ENCODE measurements around the gene ZNF462. TPM values are rescaled to one million over a fixed set of nuclear protein-coding genes. Genes with fewer than 3 reads are reported as not detected.

The ZNF462 gene
- total and polyA plus RNA-seq, 5 experiments from 2014 or later = not detected

GRCh38 chr9:106947106-106947900 is 84.3 kb downstream of the ZNF462 start:
- Mint-ChIP-seq H3K4me1 (no peaks in the 10 kb centered on the region), H3K27me3 (peaks cover 0 to 4% (median 0%) of the 10 kb centered on the region in 5 donors), H3K4me3 (no peak overlapping the region), H3K27ac (no peak overlapping the region), H3K36me3 (no peaks in the 10 kb centered on the region), H3K9me3 (peaks cover 0 to 2% (median 0%) of the 10 kb centered on the region in 9 donors)
- POLR2A ChIA-PET = no interaction called here
- no peak for DNase-seq
- no peak for ATAC-seq

GRCh38 chr9:106953174-106953573 is 90.2 kb downstream of the ZNF462 start:
- ATAC-seq (no peak), DNase-seq (no peak)
- Mint-ChIP-seq H3K9me3 (peaks cover 0 to 21% (median 2%) of the 10 kb centered on the region in 9 donors), H3K4me1 (no peaks in the 10 kb centered on the region), H3K4me3 (no peak overlapping the region), H3K27me3 (peaks cover 0 to 20% (median 7%) of the 10 kb centered on the region in 5 donors), H3K36me3 (no peaks in the 10 kb centered on the region), H3K27ac (no peak overlapping the region)
- POLR2A ChIA-PET = no interaction called here

GRCh38 chr9:106954558-106954957 is 91.6 kb downstream of the ZNF462 start:
- POLR2A ChIA-PET = no interaction called here
- ATAC-seq (no peak), DNase-seq (no peak)
- Mint-ChIP-seq H3K4me3 (no peak overlapping the region), H3K9me3 (peaks cover 0 to 21% (median 2%) of the 10 kb centered on the region in 9 donors), H3K4me1 (no peaks in the 10 kb centered on the region), H3K27ac (no peak overlapping the region), H3K27me3 (peaks cover 0 to 20% (median 4%) of the 10 kb centered on the region in 5 donors), H3K36me3 (no peaks in the 10 kb centered on the region)

- no peak for ATAC-seq
- no peak for DNase-seq
- Mint-ChIP-seq H3K27me3 (peaks cover 0 to 20% (median 2%) of the 10 kb centered on the region in 5 donors), H3K36me3 (no peaks in the 10 kb centered on the region), H3K27ac (no peak overlapping the region), H3K4me1 (peaks cover 0 to 3% (median 2%) of the 10 kb centered on the region in 4 donors), H3K9me3 (peaks cover 0 to 21% (median 2%) of the 10 kb centered on the region in 9 donors), H3K4me3 (no peak overlapping the region)
- POLR2A ChIA-PET = no interaction called here
These were observed 92.2 kb downstream of the ZNF462 start for GRCh38 chr9:106954974-106955850.

- Mint-ChIP-seq H3K27ac (no peak overlapping the region), H3K4me1 (peaks cover 0 to 9% (median 4%) of the 10 kb centered on the region in 4 donors), H3K27me3 (peaks cover 0 to 20% (median 2%) of the 10 kb centered on the region in 5 donors), H3K36me3 (no peaks in the 10 kb centered on the region), H3K4me3 (no peak overlapping the region), H3K9me3 (peaks cover 0 to 29% (median 4%) of the 10 kb centered on the region in 9 donors)
- POLR2A ChIA-PET = no interaction called here
- ATAC-seq (no peak), DNase-seq (no peak)
These were observed 94.0 kb downstream of the ZNF462 start for GRCh38 chr9:106956971-106957370.

GRCh38 chr9:106958955-106959657 is 96.1 kb downstream of the ZNF462 start:
- POLR2A ChIA-PET = no interaction called here
- no peaks in the 10 kb centered on the region for H3K36me3 Mint-ChIP-seq
- H3K27me3 Mint-ChIP-seq = peaks cover 0 to 9% (median 0%) of the 10 kb centered on the region in 5 donors
- H3K27ac Mint-ChIP-seq = no peak overlapping the region
- DNase-seq = no peak
- no peak for ATAC-seq
- peaks cover 3 to 14% (median 8%) of the 10 kb centered on the region in 4 donors for H3K4me1 Mint-ChIP-seq
- peaks cover 0 to 18% (median 4%) of the 10 kb centered on the region in 9 donors for H3K9me3 Mint-ChIP-seq
- H3K4me3 Mint-ChIP-seq = no peak overlapping the region

GRCh38 chr9:106960258-106960657 is 97.3 kb downstream of the ZNF462 start:
- peaks cover 5 to 24% (median 15%) of the 10 kb centered on the region in 4 donors for H3K4me1 Mint-ChIP-seq
- no peak overlapping the region for H3K27ac Mint-ChIP-seq
- POLR2A ChIA-PET = no interaction called here
- H3K36me3 Mint-ChIP-seq = no peaks in the 10 kb centered on the region
- no peaks in the 10 kb centered on the region for H3K27me3 Mint-ChIP-seq
- DNase-seq (no peak), ATAC-seq (no peak)
- peaks cover 0 to 9% (median 3%) of the 10 kb centered on the region in 9 donors for H3K9me3 Mint-ChIP-seq
- no peak overlapping the region for H3K4me3 Mint-ChIP-seq

- Mint-ChIP-seq H3K27me3 (no peaks in the 10 kb centered on the region), H3K27ac (no peak overlapping the region), H3K36me3 (no peaks in the 10 kb centered on the region)
These were observed 98.7 kb downstream of the ZNF462 start for GRCh38 chr9:106961623-106962022.

GRCh38 chr9:106962122-106962521 is 99.2 kb downstream of the ZNF462 start:
- H3K27ac Mint-ChIP-seq = no peak overlapping the region

More at GRCh38 chr9:106961623-106962022, 98.7 kb downstream of the ZNF462 start:
- Mint-ChIP-seq H3K4me3 (no peak overlapping the region), H3K9me3 (peaks cover 0 to 9% (median 3%) of the 10 kb centered on the region in 9 donors), H3K4me1 (peaks cover 5 to 26% (median 16%) of the 10 kb centered on the region in 4 donors)
- POLR2A ChIA-PET = no interaction called here
- ATAC-seq = no peak
- DNase-seq = no peak

GRCh38 chr9:106962615-106963363 is 99.8 kb downstream of the ZNF462 start:
- no peaks in the 10 kb centered on the region for H3K27me3 Mint-ChIP-seq
- ATAC-seq = no peak
- H3K4me1 Mint-ChIP-seq = peaks cover 5 to 26% (median 16%) of the 10 kb centered on the region in 4 donors
- no peak for DNase-seq
- POLR2A ChIA-PET = no interaction called here
- no peaks in the 10 kb centered on the region for H3K36me3 Mint-ChIP-seq
- H3K9me3 Mint-ChIP-seq = peaks cover 0 to 9% (median 3%) of the 10 kb centered on the region in 9 donors
- no peak overlapping the region for H3K4me3 Mint-ChIP-seq
- no peak overlapping the region for H3K27ac Mint-ChIP-seq

More at GRCh38 chr9:106962122-106962521, 99.2 kb downstream of the ZNF462 start:
- Mint-ChIP-seq H3K27me3 (no peaks in the 10 kb centered on the region), H3K9me3 (peaks cover 0 to 9% (median 3%) of the 10 kb centered on the region in 9 donors), H3K36me3 (no peaks in the 10 kb centered on the region), H3K4me1 (peaks cover 5 to 26% (median 16%) of the 10 kb centered on the region in 4 donors), H3K4me3 (no peak overlapping the region)
- ATAC-seq (no peak), DNase-seq (no peak)
- POLR2A ChIA-PET = no interaction called here

- Mint-ChIP-seq H3K27me3 (no peaks in the 10 kb centered on the region), H3K4me1 (peaks cover 5 to 26% (median 16%) of the 10 kb centered on the region in 4 donors), H3K27ac (peak overlapping the region in 1 of 10 donors; percentile 10), H3K4me3 (no peak overlapping the region), H3K36me3 (no peaks in the 10 kb centered on the region), H3K9me3 (peaks cover 0 to 9% (median 3%) of the 10 kb centered on the region in 9 donors)
- DNase-seq (no peak), ATAC-seq (no peak)
- POLR2A ChIA-PET = no interaction called here
These were observed 100.7 kb downstream of the ZNF462 start for GRCh38 chr9:106963684-106964083.

- POLR2A ChIA-PET = no interaction called here
- peak overlapping the region in 1 of 10 donors; percentile 31 for H3K27ac Mint-ChIP-seq
- DNase-seq = peak in 2 of 10 donors; percentile 0 to 24
- peaks cover 0 to 9% (median 3%) of the 10 kb centered on the region in 9 donors for H3K9me3 Mint-ChIP-seq
- H3K36me3 Mint-ChIP-seq = no peaks in the 10 kb centered on the region
- no peaks in the 10 kb centered on the region for H3K27me3 Mint-ChIP-seq
- peak overlapping the region in 2 of 10 donors; percentile 30 to 48 for H3K4me3 Mint-ChIP-seq
- H3K4me1 Mint-ChIP-seq = peaks cover 5 to 26% (median 16%) of the 10 kb centered on the region in 4 donors
- ATAC-seq = peak in 1 of 2 donors; percentile 33
These were observed 101.4 kb downstream of the ZNF462 start for GRCh38 chr9:106964329-106964728.

Data from naive thymus-derived CD8-positive, alpha-beta T cell (primary cell).